Fibroblast of lung (primary cell): Measurements from ENCODE around the gene LGR4. TPM values are rescaled to one million over a fixed set of nuclear protein-coding genes. Genes with fewer than 3 reads are reported as not detected.

Experiments used
- DNase-seq, 2 donors: peaks; one replicate each; pipeline versions ENCODE4 v3.0.0 to v3.0.0-alpha.2; 2010; ENCODE audit warnings: low read depth in 2 of 2
- H2AFZ ChIP-seq: 2 replicates; pipeline ENCODE4 v1.5.1; 2012; ENCODE audit warnings: low read length, control low read depth, inconsistent platforms
- H3K27ac ChIP-seq: 2 replicates; pipeline ENCODE4 v1.5.1; 2011; ENCODE audit warnings: low read length, control low read depth; ENCODE audit not compliant: insufficient read depth
- H3K27me3 ChIP-seq: 2 replicates; pipeline ENCODE4 v1.5.1; 2011; ENCODE audit warnings: mild to moderate bottlenecking, low read length; ENCODE audit not compliant: control insufficient read depth, insufficient read depth
- H3K36me3 ChIP-seq: 2 replicates; pipeline ENCODE4 v1.5.1; 2011; ENCODE audit warnings: low read length; ENCODE audit not compliant: control insufficient read depth, insufficient read depth
- H3K4me1 ChIP-seq: 2 replicates; pipeline ENCODE4 v1.5.1; 2011; ENCODE audit warnings: low read length; ENCODE audit not compliant: control insufficient read depth, insufficient read depth; ENCODE audit errors: extremely low read depth
- H3K4me2 ChIP-seq: 2 replicates; pipeline ENCODE4 v1.5.1; 2011; ENCODE audit warnings: low read length, control low read depth; ENCODE audit not compliant: insufficient read depth; ENCODE audit errors: extremely low read depth
- H3K4me3 ChIP-seq, 4 experiments: fragments of 200-600 bp in 1 of 4; sonication (generic) in 1 of 4; replicated peaks in 1 of 4; 2 replicates each; pipeline ENCODE4 v1.5.1; 2011 to 2016; ENCODE audit warnings: low read length in 4 of 4, low read depth in 3 of 4, mild to moderate bottlenecking in 3 of 4, control low read depth in 2 of 4, inconsistent platforms in 1 of 4, mixed read lengths in 1 of 4; ENCODE audit not compliant: insufficient read depth in 1 of 4; ENCODE audit errors: control extremely low read depth in 1 of 4
- H3K79me2 ChIP-seq: 2 replicates; pipeline ENCODE4 v1.5.1; 2012; ENCODE audit warnings: mild to moderate bottlenecking, low read length, inconsistent platforms; ENCODE audit not compliant: control insufficient read depth, insufficient read depth
- H3K9ac ChIP-seq: 2 replicates; pipeline ENCODE4 v1.5.1; 2011; ENCODE audit warnings: mild to moderate bottlenecking, low read length, control low read depth; ENCODE audit not compliant: insufficient read depth
- H3K9me3 ChIP-seq: 2 replicates; pipeline ENCODE4 v1.5.1; 2012; ENCODE audit warnings: low read depth, low read length; ENCODE audit not compliant: control insufficient read depth, insufficient read depth
- H4K20me1 ChIP-seq: 2 replicates; pipeline ENCODE4 v1.5.1; 2011; ENCODE audit warnings: low read length; ENCODE audit not compliant: control insufficient read depth, insufficient read depth; ENCODE audit errors: extremely low read depth
- CTCF ChIP-seq, 2 donors: IDR thresholded peaks in 1 of 2; conservative IDR thresholded peaks in 1 of 2; 1 replicate in 1 of 2; 2 replicates in 1 of 2; pipeline ENCODE4 v1.5.1; 2011 to 2012; ENCODE audit warnings: low read length in 2 of 2, control low read depth in 1 of 2, inconsistent platforms in 1 of 2, low read depth in 1 of 2, mild to moderate bottlenecking in 1 of 2
- EZH2 ChIP-seq: IDR thresholded peaks from 2 replicates; pipeline ENCODE4 v1.5.1; 2012; ENCODE audit warnings: low read length, control low read depth, mild to moderate bottlenecking; ENCODE audit errors: missing control alignments
- polyA plus RNA-seq, 2 donors: library from polyadenylated mRNA; depleted of rRNA in 1 of 2; stranded (reverse) in 1 of 2; unstranded in 1 of 2; fragments of >200 nt; gene quantifications; 2 replicates each; pipeline ENCODE4 v1.2.1, GENCODE V29; 2011 to 2012; ENCODE audit warnings: missing spikeins in 1 of 2
- total RNA-seq: library from RNA; depleted of rRNA; stranded (reverse); fragments of >200 nt; gene quantifications from 2 replicates; pipeline ENCODE4 v1.2.1, GENCODE V29; 2014

LGR4 gene
- total and polyA plus RNA-seq, 2 donors (not counting 1 experiment from before 2014, with no cell fraction given): 6.4 to 8.8 TPM

GRCh38 chr11:27413218-27413617, 59.4 kb downstream of the LGR4 start:
- Histone ChIP-seq H3K36me3 (no peaks in the 10 kb centered on the region), H3K27ac (no peak overlapping the region), H3K27me3 (no peaks in the 10 kb centered on the region), H4K20me1 (no peaks in the 10 kb centered on the region), H3K79me2 (no peaks in the 10 kb centered on the region), H2AFZ (no peak overlapping the region), H3K4me3 (no peak overlapping the region), H3K4me1 (peaks cover 3% of the 10 kb centered on the region), H3K4me2 (no peak overlapping the region), H3K9ac (no peak overlapping the region), H3K9me3 (no peaks in the 10 kb centered on the region)
- no peak for TF ChIP-seq CTCF (conservative IDR thresholded peaks at IDR 0.05 in 1 of 2, IDR thresholded peaks at IDR 0.05 in 1 of 2; ENCODE audit: low read depth in 1 of 2, low read length in 2 of 2)
- no peak for TF ChIP-seq EZH2
- DNase-seq: no peak

- Histone ChIP-seq H3K79me2 (no peaks in the 10 kb centered on the region), H3K4me2 (no peak overlapping the region), H3K36me3 (no peaks in the 10 kb centered on the region), H3K9ac (no peak overlapping the region), H3K9me3 (no peaks in the 10 kb centered on the region), H3K4me1 (peaks cover 3% of the 10 kb centered on the region), H3K27ac (no peak overlapping the region), H2AFZ (no peak overlapping the region), H3K27me3 (no peaks in the 10 kb centered on the region), H3K4me3 (no peak overlapping the region), H4K20me1 (no peaks in the 10 kb centered on the region)
- no peak for TF ChIP-seq CTCF (conservative IDR thresholded peaks at IDR 0.05 in 1 of 2, IDR thresholded peaks at IDR 0.05 in 1 of 2; ENCODE audit: low read depth in 1 of 2, low read length in 2 of 2)
- TF ChIP-seq EZH2: no peak
- DNase-seq: no peak
Observed at GRCh38 chr11:27412192-27412691, 60.3 kb downstream of the LGR4 start.

- TF ChIP-seq EZH2 (no peak), CTCF (conservative IDR thresholded peaks at IDR 0.05 in 1 of 2, IDR thresholded peaks at IDR 0.05 in 1 of 2; ENCODE audit: low read depth in 1 of 2, low read length in 2 of 2) (no peak)
- Histone ChIP-seq H3K4me2 (no peak overlapping the region), H3K9ac (no peak overlapping the region), H3K27ac (no peak overlapping the region), H3K4me3 (no peak overlapping the region), H3K79me2 (no peaks in the 10 kb centered on the region), H3K27me3 (no peaks in the 10 kb centered on the region), H2AFZ (no peak overlapping the region), H4K20me1 (no peaks in the 10 kb centered on the region), H3K36me3 (no peaks in the 10 kb centered on the region), H3K4me1 (peaks cover 3% of the 10 kb centered on the region), H3K9me3 (no peaks in the 10 kb centered on the region)
- DNase-seq: no peak
Observed at GRCh38 chr11:27411328-27411727, 61.3 kb downstream of the LGR4 start.
